HG03457 (cell line): ENCODE data around the gene SLC6A18.

Experiments
- ATAC-seq: cut with Tn5 transposase; IDR thresholded peaks from one replicate; pipeline ENCODE4 v1.9.1; 2021; ENCODE audit warnings: moderate number of reproducible peaks; ENCODE audit not compliant: unreplicated experiment

Gene SLC6A18

DNA sequence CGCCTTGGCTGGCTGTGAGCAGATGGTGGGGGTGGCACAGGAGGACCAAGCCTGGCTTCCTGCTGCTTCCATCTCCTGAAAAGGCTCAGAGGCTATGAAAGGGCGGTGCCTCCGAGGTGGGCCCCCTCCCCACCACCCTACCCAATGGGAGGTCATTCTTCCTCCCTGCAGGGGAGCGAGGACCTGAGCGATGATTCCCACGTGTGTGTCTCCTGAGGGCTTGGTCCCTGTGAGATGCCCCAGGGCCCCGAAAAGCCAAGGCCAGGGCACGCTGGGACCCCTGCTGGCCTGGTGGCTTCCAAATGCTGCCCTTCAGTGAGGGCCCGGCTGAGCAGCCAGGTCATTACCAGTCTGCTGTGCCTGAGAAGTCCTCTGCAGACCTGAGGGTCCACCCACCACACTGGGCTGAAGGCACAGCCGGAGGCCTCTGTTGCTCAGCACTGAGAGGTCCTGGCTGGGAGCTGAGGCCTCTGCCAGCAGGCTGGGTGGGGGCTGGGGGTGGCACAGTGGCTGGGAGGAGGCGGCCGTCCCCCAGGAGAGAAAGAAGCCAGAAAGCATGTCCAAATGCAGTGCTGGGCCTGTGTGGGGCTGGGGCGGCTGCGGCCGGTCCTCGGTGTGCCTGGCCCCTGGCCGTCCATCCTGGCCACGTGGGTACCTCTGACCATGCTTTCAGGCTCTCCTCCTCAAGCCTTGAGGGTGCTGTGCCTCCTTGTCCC, 37.8 kb upstream of the SLC6A18 start:
- no peak for ATAC-seq

DNA sequence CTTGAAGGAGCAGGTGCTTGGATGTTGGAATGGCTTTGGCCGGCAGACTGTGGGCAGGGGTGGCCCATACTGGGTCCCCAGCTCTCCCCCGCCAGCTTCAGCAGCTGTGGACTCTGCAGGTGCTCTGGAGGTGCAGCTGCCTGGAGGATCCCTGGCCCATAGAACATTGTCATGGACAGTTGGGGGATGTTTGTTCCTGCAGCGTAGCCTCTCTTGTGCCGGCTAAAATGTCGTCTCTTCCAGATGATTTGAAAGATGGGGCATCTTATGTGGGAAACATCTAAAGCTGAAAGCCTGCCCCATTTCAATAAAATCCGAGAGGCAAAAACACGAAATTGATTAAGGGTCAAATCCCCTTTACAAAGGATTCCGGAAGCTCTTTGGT, 37.2 kb upstream of the SLC6A18 start:
- ATAC-seq, result no peak

DNA sequence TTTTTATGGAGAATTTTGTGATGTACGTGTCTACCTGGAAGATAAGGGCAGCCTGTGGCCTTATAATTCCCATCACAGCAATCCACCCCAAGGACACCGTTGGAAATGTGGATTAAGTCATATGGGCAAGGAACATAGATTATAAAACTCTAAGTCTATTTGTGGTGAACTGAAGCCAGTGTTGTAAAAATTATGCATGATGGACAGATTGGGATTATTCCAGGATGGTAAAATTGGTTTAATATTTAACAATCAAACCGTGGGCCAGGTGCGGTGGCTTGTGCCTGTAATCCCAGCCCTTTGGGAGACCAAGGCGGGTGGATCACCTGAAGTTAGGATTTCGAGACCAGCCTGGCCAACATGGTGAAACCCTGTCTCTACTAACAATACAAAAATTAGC, 36.7 kb upstream of the SLC6A18 start:
- ATAC-seq, result no peak

GRCh38 chr5:1189269-1189668, 35.9 kb upstream of the SLC6A18 start:
- ATAC-seq, result no peak

- ATAC-seq, result no peak
Measured at GRCh38 chr5:1190278-1190677, 34.9 kb upstream of the SLC6A18 start.

DNA sequence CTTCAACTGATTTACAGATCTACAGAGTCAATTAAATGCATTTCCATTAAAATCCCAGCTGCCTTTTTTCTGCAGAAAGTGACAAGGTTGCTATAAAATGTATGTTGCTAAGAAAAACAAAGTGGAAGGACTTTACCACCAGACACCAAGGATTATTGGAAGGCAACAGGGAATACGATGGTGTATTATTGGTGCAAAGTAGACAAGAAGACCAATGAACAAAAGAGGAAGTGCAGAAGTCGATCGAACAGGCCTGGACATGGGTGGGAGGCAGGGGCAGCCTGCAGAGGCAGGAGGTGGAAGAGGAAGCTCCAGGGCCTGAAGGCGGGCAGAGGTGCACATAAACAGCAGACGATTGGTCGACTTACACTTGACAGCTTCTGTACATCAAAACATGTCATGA, 34.3 kb upstream of the SLC6A18 start:
- no peak for ATAC-seq

GRCh38 chr5:1192971-1193590, 32.1 kb upstream of the SLC6A18 start:
- ATAC-seq, result no peak

DNA sequence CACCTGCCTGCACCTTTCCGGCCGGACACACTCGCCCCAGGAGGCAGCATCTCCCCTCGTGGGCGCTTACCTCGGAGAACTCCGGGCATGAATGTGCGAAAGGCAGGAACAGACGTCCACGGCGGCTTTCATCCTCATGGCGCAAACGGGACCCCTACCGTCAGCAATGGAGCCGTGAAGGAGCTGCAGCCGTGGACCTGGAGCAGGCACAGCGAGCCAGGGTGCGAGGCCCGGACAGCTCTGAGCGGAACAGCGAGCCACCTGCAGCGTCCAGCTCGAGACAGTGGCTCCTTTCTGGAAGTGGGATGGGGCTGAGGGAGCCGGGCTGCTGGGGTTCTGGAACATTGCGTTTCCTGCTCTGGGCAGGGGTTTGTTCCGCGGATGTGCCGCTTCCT, 31.6 kb upstream of the SLC6A18 start:
- ATAC-seq, result no peak

DNA sequence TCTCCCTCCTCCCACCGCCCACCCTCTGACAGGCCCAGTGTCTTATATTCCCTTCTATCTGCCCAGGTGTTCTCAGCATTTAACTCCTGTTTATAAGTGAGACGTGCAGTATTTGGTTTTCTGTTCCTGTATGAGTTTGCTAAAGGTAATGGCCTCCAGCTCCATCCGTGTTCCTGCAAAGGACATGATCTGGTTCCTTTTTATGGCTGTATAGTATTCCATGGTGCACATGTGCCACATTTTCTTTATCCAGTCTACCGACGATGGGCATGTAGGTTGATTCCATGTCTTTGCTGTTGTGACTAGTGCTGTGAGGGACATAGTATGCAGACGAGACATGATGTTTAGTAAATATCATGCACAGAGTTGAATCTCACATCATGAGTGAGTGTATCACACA, 30.8 kb upstream of the SLC6A18 start:
- ATAC-seq, result no peak

GRCh38 chr5:1195439-1195838, 29.7 kb upstream of the SLC6A18 start:
- no peak for ATAC-seq

GRCh38 chr5:1195916-1196315, 29.3 kb upstream of the SLC6A18 start:
- ATAC-seq, result no peak

GRCh38 chr5:1196562-1196961, 28.6 kb upstream of the SLC6A18 start:
- no peak for ATAC-seq

GRCh38 chr5:1197876-1198666, 27.1 kb upstream of the SLC6A18 start:
- ATAC-seq, result no peak

DNA sequence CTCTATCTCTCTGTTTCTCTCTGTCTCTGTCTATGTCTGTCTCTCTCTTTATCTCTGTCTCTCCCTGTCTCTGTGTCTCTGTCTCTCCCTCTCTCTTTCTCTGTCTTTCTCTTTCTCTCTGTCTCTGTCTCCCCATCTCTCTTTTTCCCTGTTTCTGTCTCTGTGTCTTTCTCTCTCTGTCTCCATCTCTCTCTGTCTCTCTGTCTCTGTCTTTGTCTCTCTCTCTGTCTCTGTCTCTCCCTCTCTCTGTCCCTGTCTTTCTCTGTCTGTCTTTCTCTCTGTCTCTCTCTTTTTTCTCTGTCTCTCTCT, 25.9 kb upstream of the SLC6A18 start:
- no peak for ATAC-seq

- no peak for ATAC-seq
Measured at GRCh38 chr5:1199649-1200494, 25.3 kb upstream of the SLC6A18 start.

DNA sequence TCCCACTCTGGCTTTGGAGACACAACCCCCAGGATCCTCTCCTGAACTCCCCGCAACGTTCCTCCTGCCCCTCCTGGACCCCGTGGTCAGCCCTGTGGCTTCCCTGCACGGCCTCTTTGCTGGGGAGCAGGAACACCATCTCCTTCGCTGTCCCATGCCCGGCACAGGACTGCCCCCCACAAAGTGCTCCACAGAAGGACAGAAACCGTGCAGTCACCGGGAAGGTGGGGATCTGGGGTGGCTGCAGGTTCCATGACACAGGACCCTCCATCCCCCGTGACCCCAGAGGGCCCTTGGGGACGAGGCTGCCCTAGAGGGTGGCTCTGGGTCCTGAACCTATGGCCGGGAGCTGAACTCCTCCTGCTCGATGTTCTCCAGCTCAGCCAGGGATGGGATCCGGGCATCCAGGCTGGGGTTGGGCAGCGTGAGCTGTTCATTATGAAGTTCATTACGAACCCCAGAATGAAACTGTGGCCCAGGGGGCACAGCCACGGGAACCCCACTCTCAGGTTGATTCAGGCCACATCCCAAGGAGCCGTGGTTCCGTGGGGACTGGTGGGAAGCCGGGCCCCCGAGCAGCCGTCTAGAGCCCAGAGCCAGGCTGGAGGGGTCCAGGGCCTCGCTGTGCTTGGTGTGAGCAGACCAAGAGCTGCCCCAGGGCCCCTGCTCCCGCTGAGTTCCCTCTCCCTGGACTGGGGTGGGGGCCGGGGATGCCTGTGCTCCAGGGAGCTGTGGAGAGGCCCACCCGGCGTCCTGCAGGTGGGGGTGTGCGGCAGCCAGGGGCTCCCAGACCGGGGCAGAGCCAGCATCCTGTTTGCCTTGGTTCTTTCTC, 24.5 kb upstream of the SLC6A18 start:
- no peak for ATAC-seq

- no peak for ATAC-seq
Measured at GRCh38 chr5:1201327-1202025, 23.7 kb upstream of the SLC6A18 start, which contains the start of gene SLC6A19. TSS of gene SLC6A19 (plus strand) at chr5:1201595. CDS start at chr5:1201651, 56 bp downstream.

GRCh38 chr5:1202026-1202797, 23.0 kb upstream of the SLC6A18 start:
- ATAC-seq, result no peak

DNA sequence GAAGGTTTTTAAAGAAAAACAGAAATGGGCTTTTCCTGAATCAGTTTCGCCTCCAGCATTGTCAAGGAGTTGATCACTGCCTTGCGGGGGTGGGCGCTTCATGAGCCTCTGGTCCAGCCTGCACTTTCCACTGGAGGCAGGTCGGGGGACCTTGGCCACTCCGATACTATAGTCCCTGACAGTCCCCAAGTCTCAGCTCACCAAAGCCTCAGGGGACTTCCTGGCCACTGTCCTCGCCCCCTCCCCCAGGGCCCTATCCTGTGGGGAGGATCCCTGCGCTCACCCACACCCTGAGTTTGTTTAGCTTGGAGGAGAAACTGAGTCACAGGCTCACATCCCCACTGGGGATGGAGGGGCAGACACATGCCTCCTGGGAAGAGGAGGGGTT, 22.4 kb upstream of the SLC6A18 start:
- no peak for ATAC-seq
